ENCODE data around the gene TMEM205. TPM values are rescaled to one million over a fixed set of nuclear protein-coding genes. Genes with fewer than 3 reads are reported as not detected.

The TMEM205 gene
- total RNA-seq, 1 experiment from 2014 or later, result 82.0 TPM

DNA sequence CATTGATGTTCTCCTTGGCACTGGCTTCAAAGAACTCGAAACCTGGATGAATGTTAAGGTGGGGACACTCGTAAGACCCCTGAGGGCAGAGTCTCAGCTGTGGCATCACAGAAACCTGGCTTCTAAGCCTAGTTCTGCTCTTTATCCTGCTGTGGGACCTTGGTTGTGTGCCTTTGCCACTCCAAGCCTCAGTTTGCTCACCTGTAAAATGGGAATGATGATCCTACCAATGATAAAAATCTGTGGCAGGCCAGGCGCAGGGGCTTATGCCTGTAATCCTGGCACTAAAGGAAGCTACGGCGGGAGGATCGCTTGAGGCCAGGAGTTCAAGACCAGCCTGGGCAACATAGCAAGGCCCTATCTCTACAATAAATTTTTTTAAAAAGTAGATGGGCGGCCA, 20.5 kb downstream of the TMEM205 start:
- no peak overlapping the region for H3K4me3 Mint-ChIP-seq (ENCODE audit: low read depth, unreplicated experiment)
- DNase-seq, result no peak
- TF ChIP-seq, protein P1, sequence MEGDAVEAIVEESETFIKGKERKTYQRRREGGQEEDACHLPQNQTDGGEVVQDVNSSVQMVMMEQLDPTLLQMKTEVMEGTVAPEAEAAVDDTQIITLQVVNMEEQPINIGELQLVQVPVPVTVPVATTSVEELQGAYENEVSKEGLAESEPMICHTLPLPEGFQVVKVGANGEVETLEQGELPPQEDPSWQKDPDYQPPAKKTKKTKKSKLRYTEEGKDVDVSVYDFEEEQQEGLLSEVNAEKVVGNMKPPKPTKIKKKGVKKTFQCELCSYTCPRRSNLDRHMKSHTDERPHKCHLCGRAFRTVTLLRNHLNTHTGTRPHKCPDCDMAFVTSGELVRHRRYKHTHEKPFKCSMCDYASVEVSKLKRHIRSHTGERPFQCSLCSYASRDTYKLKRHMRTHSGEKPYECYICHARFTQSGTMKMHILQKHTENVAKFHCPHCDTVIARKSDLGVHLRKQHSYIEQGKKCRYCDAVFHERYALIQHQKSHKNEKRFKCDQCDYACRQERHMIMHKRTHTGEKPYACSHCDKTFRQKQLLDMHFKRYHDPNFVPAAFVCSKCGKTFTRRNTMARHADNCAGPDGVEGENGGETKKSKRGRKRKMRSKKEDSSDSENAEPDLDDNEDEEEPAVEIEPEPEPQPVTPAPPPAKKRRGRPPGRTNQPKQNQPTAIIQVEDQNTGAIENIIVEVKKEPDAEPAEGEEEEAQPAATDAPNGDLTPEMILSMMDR (IDR thresholded peaks at IDR 0.05; ENCODE audit: unreplicated experiment), result no peak
- CTCF ChIA-PET, result no interaction called here
- peaks cover 26% of the 10 kb centered on the region for H3K4me1 Mint-ChIP-seq (ENCODE audit: low read depth, unreplicated experiment)
- intact Hi-C loops (cut with micrococcal nuclease; ENCODE audit: unreplicated experiment), result loop anchor here (10.0 kb wide), 1 partner anchor 49 kb away; the partner anchor contains the start of gene SWSAP1
- no TSS peak for BruUV-seq (replicated peaks)
- no peak overlapping the region for H3K27ac Mint-ChIP-seq (ENCODE audit: unreplicated experiment)
- no peaks in the 10 kb centered on the region for H3K9me3 Mint-ChIP-seq (ENCODE audit: low read depth, unreplicated experiment)
- no peaks in the 10 kb centered on the region for H3K36me3 Mint-ChIP-seq (ENCODE audit: insufficient read depth, unreplicated experiment)
- no peaks in the 10 kb centered on the region for H3K27me3 Mint-ChIP-seq (ENCODE audit: unreplicated experiment)

DNA sequence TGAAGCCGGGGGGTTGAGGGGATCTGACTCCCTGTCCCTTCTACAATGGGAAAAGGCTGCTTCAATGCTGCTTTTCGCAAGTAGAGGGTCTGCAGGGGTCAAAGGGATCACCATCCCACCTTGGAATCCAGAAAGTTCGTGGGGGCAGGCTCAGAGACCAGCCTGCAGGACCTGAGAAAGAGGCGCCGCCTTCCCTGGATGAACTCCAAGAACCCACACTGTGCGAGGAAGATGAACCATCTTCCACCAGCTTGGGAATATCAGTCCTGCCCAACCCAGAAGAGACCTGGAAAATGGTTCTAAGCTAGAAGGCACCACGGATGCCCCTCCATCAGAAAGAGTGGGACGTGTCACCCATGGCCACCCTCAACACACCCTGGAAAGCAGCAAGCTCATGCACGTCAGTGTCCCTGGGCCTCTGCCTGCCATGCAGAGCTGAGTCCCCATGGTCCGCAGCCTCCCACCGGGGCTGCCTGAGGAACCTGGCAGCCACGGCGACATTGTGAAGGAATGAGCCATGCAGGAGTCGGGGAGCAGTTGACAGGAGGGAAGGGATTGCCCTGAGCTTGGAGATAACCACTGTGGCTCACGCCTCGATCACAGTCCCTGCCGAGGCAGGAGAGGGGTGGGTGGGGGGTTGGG, 21.2 kb downstream of the TMEM205 start:
- H3K4me3 Mint-ChIP-seq (ENCODE audit: low read depth, unreplicated experiment), result no peak overlapping the region
- no peaks in the 10 kb centered on the region for H3K36me3 Mint-ChIP-seq (ENCODE audit: insufficient read depth, unreplicated experiment)
- H3K27ac Mint-ChIP-seq (ENCODE audit: unreplicated experiment), result no peak overlapping the region
- no TSS peak for BruUV-seq (replicated peaks)
- no peak for DNase-seq
- no peaks in the 10 kb centered on the region for H3K27me3 Mint-ChIP-seq (ENCODE audit: unreplicated experiment)
- CTCF ChIA-PET, result interaction anchor here (1.0 to 1.4 kb wide), 3 partner anchors 31 to 56 kb away, joined by 3 to 8 read pairs (median 3); partner anchors contain the start of gene SWSAP1
- peaks cover 26% of the 10 kb centered on the region for H3K4me1 Mint-ChIP-seq (ENCODE audit: low read depth, unreplicated experiment)
- intact Hi-C loops (cut with micrococcal nuclease; ENCODE audit: unreplicated experiment), result loop anchor here (10.0 kb wide), 1 partner anchor 50 kb away; the partner anchor contains the start of gene SWSAP1
- TF ChIP-seq, protein P1 (IDR thresholded peaks at IDR 0.05; ENCODE audit: unreplicated experiment), result no peak
- no peaks in the 10 kb centered on the region for H3K9me3 Mint-ChIP-seq (ENCODE audit: low read depth, unreplicated experiment)

DNA sequence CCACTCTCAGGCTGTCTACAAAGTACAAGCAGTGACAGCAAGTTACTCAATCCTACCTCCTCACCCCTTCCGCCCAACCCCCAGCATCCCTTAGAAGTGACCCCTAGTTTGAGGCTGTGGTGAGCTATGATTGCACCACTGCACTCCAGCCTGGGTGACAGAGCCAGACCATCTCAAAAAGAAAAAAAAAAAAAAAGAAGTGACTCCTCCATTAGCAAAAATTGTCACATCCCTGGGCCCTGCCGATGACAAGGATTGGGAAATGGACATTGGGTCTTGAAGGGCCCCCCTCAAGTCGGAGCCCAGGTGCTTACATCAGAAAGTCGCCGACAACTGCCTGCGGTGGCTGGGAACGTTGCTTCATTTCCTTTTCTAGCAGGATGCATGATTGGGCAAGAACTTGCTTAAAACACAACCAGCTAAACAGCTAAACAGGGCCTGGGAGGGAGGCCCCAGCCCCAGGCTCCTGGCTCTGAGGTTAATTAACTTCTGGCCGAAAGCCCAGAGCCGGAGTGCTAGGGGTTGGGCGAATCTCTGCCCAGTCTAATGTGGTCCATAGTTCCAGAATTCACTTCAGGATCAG, 21.9 kb downstream of the TMEM205 start:
- H3K9me3 Mint-ChIP-seq (ENCODE audit: low read depth, unreplicated experiment), result no peaks in the 10 kb centered on the region
- peak overlapping the region; percentile 23 for H3K27ac Mint-ChIP-seq (ENCODE audit: unreplicated experiment)
- CTCF ChIA-PET, result interaction anchor here (0.6 to 1.4 kb wide), 6 partner anchors 22 to 628 kb away, joined by 3 to 8 read pairs (median 3); partner anchors contain the start of genes CCDC159 and SWSAP1
- no TSS peak for BruUV-seq (replicated peaks)
- DNase-seq, result peak; percentile 75
- no peaks in the 10 kb centered on the region for H3K27me3 Mint-ChIP-seq (ENCODE audit: unreplicated experiment)
- intact Hi-C loops (cut with micrococcal nuclease; ENCODE audit: unreplicated experiment), result loop anchor here (10.0 kb wide), 1 partner anchor 51 kb away; the partner anchor contains the start of gene SWSAP1
- TF ChIP-seq, protein P1 (IDR thresholded peaks at IDR 0.05; ENCODE audit: unreplicated experiment), result no peak
- H3K36me3 Mint-ChIP-seq (ENCODE audit: insufficient read depth, unreplicated experiment), result no peaks in the 10 kb centered on the region
- H3K4me1 Mint-ChIP-seq (ENCODE audit: low read depth, unreplicated experiment), result peaks cover 26% of the 10 kb centered on the region
- H3K4me3 Mint-ChIP-seq (ENCODE audit: low read depth, unreplicated experiment), result no peak overlapping the region

DNA sequence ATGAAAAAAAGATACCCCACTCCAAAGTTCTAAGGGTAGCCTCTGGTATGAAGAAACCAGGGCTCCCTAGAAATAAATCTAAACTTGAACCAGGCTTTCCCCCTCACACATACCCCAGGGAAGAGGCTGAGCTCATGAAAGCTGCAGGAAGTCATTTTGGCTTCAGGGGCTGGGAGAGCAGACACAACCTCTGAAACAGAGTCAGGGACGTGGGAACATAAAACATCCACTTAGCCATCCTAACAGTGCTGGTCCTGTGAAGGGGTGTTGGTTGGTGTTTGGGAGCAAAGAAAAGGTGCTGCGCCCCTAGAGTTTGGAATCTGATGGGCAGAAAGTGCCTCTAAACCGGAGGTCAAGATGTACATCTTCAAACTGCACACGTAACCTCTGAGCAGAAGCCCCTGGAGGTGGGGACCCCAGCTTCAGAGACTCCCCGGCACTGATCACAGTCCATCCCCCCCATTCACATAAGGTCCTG, 22.4 kb downstream of the TMEM205 start:
- no peaks in the 10 kb centered on the region for H3K27me3 Mint-ChIP-seq (ENCODE audit: unreplicated experiment)
- no TSS peak for BruUV-seq (replicated peaks)
- CTCF ChIA-PET, result interaction anchor here (0.6 to 1.4 kb wide), 6 partner anchors 23 to 628 kb away, joined by 3 to 8 read pairs (median 3); partner anchors contain the start of genes CCDC159 and SWSAP1
- TF ChIP-seq, protein P1 (IDR thresholded peaks at IDR 0.05; ENCODE audit: unreplicated experiment), result no peak
- H3K4me1 Mint-ChIP-seq (ENCODE audit: low read depth, unreplicated experiment), result peaks cover 26% of the 10 kb centered on the region
- no peaks in the 10 kb centered on the region for H3K9me3 Mint-ChIP-seq (ENCODE audit: low read depth, unreplicated experiment)
- peak overlapping the region; percentile 23 for H3K27ac Mint-ChIP-seq (ENCODE audit: unreplicated experiment)
- DNase-seq, result no peak
- intact Hi-C loops (cut with micrococcal nuclease; ENCODE audit: unreplicated experiment), result loop anchor here (10.0 kb wide), 1 partner anchor 51 kb away; the partner anchor contains the start of gene SWSAP1
- H3K36me3 Mint-ChIP-seq (ENCODE audit: insufficient read depth, unreplicated experiment), result no peaks in the 10 kb centered on the region
- H3K4me3 Mint-ChIP-seq (ENCODE audit: low read depth, unreplicated experiment), result no peak overlapping the region

Data from Calu3 (cell line).